GM12878 (cell line): ENCODE measurements around the gene SLC25A46. TPM values are rescaled to one million over a fixed set of nuclear protein-coding genes. Genes with fewer than 3 reads are reported as not detected.

Experiments
- BCL3 ChIP-seq: IDR thresholded peaks from 2 replicates; pipeline ENCODE4 v1.6.1; 2011; ENCODE audit warnings: borderline replicate concordance, low read depth, mild to moderate bottlenecking, moderate library complexity, low read length; ENCODE audit not compliant: insufficient read depth, poor library complexity, severe bottlenecking
- BHLHE40 ChIP-seq, 2 experiments: fragments of 450-650 bp in 1 of 2; IDR thresholded peaks; 2 replicates each; pipeline ENCODE4 v1.6.1; 2011 to 2017; ENCODE audit warnings: low read depth in 2 of 2, borderline replicate concordance in 1 of 2, improper control_type of control experiment in 1 of 2, low read length in 1 of 2, mild to moderate bottlenecking in 1 of 2
- CBFB ChIP-seq: IDR thresholded peaks from 2 replicates; pipeline ENCODE4 v1.6.1; 2016; ENCODE audit warnings: antibody characterized with exemption, low read depth
- CREB1 ChIP-seq: IDR thresholded peaks from 2 replicates; pipeline ENCODE4 v1.6.1; 2012; ENCODE audit warnings: low read depth, mild to moderate bottlenecking, inconsistent platforms
- CREM ChIP-seq: IDR thresholded peaks from 2 replicates; pipeline ENCODE4 v1.6.1; 2014; ENCODE audit warnings: antibody characterized with exemption, low read depth
- FOXK2 ChIP-seq: fragments of 450-650 bp; IDR thresholded peaks from 2 replicates; pipeline ENCODE4 v1.6.1; 2017; ENCODE audit warnings: mild to moderate bottlenecking, moderate library complexity
- GABPA ChIP-seq: IDR thresholded peaks from 2 replicates; pipeline ENCODE4 v1.6.1; 2014; ENCODE audit warnings: antibody characterized with exemption, low read depth, mild to moderate bottlenecking, inconsistent platforms
- PKNOX1 ChIP-seq: fragments of 450-650 bp; IDR thresholded peaks from 2 replicates; pipeline ENCODE4 v1.6.1; 2016; ENCODE audit warnings: mild to moderate bottlenecking
- SKIL ChIP-seq: fragments of 450-650 bp; IDR thresholded peaks from 2 replicates; pipeline ENCODE4 v1.6.1; 2017; ENCODE audit warnings: mild to moderate bottlenecking, low read depth, inconsistent platforms; ENCODE audit not compliant: poor library complexity, severe bottlenecking
- SMAD1 ChIP-seq: fragments of 450-650 bp; IDR thresholded peaks from 2 replicates; pipeline ENCODE4 v1.6.1; 2018; ENCODE audit warnings: mild to moderate bottlenecking, low read depth; ENCODE audit not compliant: partially characterized antibody
- ZBTB4 ChIP-seq: fragments of 450-650 bp; formaldehyde crosslinking; IDR thresholded peaks from 2 replicates; pipeline ENCODE4 v1.4.0; 2022; ENCODE audit warnings: mild to moderate bottlenecking, moderate library complexity
- ZNF24 ChIP-seq: fragments of 450-650 bp; IDR thresholded peaks from 2 replicates; pipeline ENCODE4 v1.6.1; 2017; ENCODE audit warnings: antibody characterized with exemption, mild to moderate bottlenecking
- ZNF622 ChIP-seq: fragments of 450-650 bp; IDR thresholded peaks from 2 replicates; pipeline ENCODE4 v1.6.1; 2017; ENCODE audit warnings: mild to moderate bottlenecking, inconsistent platforms
- polyA plus RNA-seq, 11 experiments: library from polyadenylated mRNA; depleted of rRNA in 4 of 11; unstranded in 6 of 11; stranded (reverse) in 5 of 11; fragments of >200 nt; fragmentation: Nextera tagmentation in 4 of 11; fragmentation: Illumina TruSeq in 1 of 11; extraction: Ambion mirVana in 4 of 11; extraction: Trizol in 1 of 11; gene quantifications; 1 replicate in 1 of 11; 2 replicates in 10 of 11; pipeline versions ENCODE4 v1.2.1 to v1.2.3, GENCODE V29; 2011 to 2016; ENCODE audit warnings: inconsistent platforms in 2 of 11, missing spikeins in 2 of 11, low read depth in 1 of 11
- total RNA-seq, 4 experiments: library from RNA; depleted of rRNA in 3 of 4; stranded (reverse); fragments of >200 nt in 3 of 4; fragmentation: Illumina TruSeq in 1 of 4; extraction: Trizol in 1 of 4; gene quantifications; 2 replicates each; pipeline versions ENCODE4 v1.2.1 to v1.2.3, GENCODE V29; 2013 to 2021

The SLC25A46 gene
- total and polyA plus RNA-seq, 10 of the 15 experiments (the other 5 are each of a cell fraction or from before 2014, with no cell fraction given), result 18.0 to 89.6 (median 68.2) TPM

GRCh38 chr5:110751902-110752762 is 13.3 kb downstream of the SLC25A46 start (continued):
- TF ChIP-seq BHLHE40 (IDR thresholded peaks at IDR 0.05; ENCODE audit: borderline replicate concordance in 1 of 2, low read depth in 2 of 2, low read length in 1 of 2) (peak; percentile 43 to 65; a peak in 2 of 4 replicates), FOXK2 (no peak), BCL3 (peak; percentile 42), CREM (peak; percentile 90), GABPA (no peak), ZBTB4 (CRISPR knock-in tag) (no peak), CREB1 (peak; percentile 61), PKNOX1 (peak; percentile 61; the same call in 1 of the 2 replicates), ZNF622 (no peak), SKIL (peak; percentile 99), SMAD1 (peak; percentile 79), CBFB (peak; percentile 95), ZNF24 (peak; percentile 14; the same call in 1 of the 2 replicates)
